Epithelial cell of proximal tubule (primary cell): ENCODE data around the gene DPEP1. TPM values are rescaled to one million over a fixed set of nuclear protein-coding genes. Genes with fewer than 3 reads are reported as not detected.

Experiments
- DNase-seq: peaks from one replicate; pipeline ENCODE4 v3.0.0-alpha.2; 2011; ENCODE audit warnings: low read depth
- H3K4me3 ChIP-seq: 2 replicates; pipeline ENCODE4 v1.5.1; 2011; ENCODE audit warnings: low read depth, mild to moderate bottlenecking, low read length
- CTCF ChIP-seq: conservative IDR thresholded peaks from 2 replicates; pipeline ENCODE4 v1.5.1; 2012; ENCODE audit warnings: low read depth, mild to moderate bottlenecking, low read length
- total RNA-seq: library from RNA; depleted of rRNA; stranded (reverse); fragments of >200 nt; gene quantifications from 2 replicates; pipeline ENCODE4 v1.2.3, GENCODE V29; 2015

The DPEP1 gene
- total RNA-seq, 1 donor from 2014 or later, result 5.0 TPM

- no peak for TF ChIP-seq CTCF
- no peak for DNase-seq
- no peak overlapping the region for H3K4me3 ChIP-seq
These were observed 23.2 kb downstream of the DPEP1 start for GRCh38 chr16:89636663-89637062.

DNA sequence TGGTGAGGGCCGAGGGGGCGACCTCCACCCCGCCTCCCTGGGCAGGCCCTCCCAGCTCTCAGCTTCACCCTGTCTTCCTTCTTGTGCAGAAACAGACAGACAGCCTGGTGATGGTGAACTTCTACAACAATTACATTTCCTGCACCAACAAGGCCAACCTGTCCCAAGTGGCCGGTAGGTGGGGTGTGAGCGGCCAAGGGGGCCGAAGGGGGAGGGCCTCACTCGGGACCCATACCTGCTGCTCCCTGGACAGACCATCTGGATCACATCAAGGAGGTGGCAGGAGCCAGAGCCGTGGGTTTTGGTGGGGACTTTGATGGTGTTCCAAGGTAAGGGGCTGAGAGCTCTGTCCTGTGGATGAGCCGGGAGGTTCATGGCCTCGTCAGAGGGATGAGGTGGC lies 23.9 kb downstream of the DPEP1 start:
- H3K4me3 ChIP-seq, result no peak overlapping the region
- DNase-seq, result no peak
- no peak for TF ChIP-seq CTCF

GRCh38 chr16:89638455-89638854 lies 25.0 kb downstream of the DPEP1 start:
- DNase-seq, result no peak
- H3K4me3 ChIP-seq, result no peak overlapping the region
- TF ChIP-seq CTCF, result no peak

DNA sequence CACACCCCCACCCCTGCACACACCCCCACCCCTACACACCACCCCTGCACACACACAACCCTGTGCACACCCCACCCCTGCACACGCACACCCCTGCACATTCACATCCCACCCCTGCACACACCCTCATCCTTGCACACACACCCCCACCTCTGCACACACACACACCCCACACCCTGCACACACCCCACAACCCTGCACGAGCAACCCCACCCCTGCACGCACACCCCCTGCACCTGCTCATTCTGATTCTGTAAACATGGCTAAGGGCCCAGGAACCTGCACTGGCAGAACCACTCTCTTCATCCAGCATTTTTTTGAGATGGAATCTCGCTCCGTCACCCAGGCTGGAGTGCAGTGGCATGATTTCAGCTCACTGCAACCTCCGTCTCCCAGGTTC lies 25.9 kb downstream of the DPEP1 start:
- DNase-seq, result no peak
- H3K4me3 ChIP-seq, result no peak overlapping the region
- TF ChIP-seq CTCF, result no peak

- DNase-seq, result no peak
- no peak overlapping the region for H3K4me3 ChIP-seq
- no peak for TF ChIP-seq CTCF
These were observed 28.1 kb downstream of the DPEP1 start for GRCh38 chr16:89641458-89642119.

DNA sequence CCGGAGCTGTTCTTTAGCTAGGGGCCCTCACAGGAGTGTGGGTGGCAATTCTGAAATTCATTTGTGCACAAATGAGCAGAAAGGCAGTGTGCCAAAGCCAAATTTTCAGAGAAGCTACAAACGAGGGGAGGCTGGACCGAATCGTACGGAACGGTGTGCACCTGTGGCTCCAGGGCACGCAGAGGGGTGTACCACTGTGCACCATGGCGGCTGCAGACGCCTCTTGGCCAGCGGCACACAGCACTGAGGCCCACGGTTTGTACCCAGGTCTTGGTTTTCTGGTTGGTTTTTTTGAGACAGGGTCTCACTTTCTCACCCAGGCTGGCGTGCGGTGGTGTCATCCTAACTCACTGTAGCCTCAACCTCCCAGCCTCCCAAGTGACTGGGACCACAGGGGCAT lies 29.1 kb downstream of the DPEP1 start:
- TF ChIP-seq CTCF, result no peak
- no peak for DNase-seq
- no peak overlapping the region for H3K4me3 ChIP-seq

- DNase-seq, result no peak
- no peak for TF ChIP-seq CTCF
- no peak overlapping the region for H3K4me3 ChIP-seq
These were observed 30.4 kb downstream of the DPEP1 start for GRCh38 chr16:89643769-89644300.
